ENCODE measurements around the gene FOXE1.

The FOXE1 gene

GRCh38 chr9:97874624-97875023 lies 21.6 kb downstream of the FOXE1 start:
- Histone ChIP-seq H4K20me1 (ENCODE audit: insufficient read depth, low read length, poor library complexity, severe bottlenecking) (no peaks in the 10 kb centered on the region), H3K4me2 (ENCODE audit: low read depth, low read length, poor library complexity, severe bottlenecking) (no peak overlapping the region), H2AFZ (ENCODE audit: low read length) (no peak overlapping the region), H3K9me2 (replicated peaks; ENCODE audit: low read depth, low read length) (no peaks in the 10 kb centered on the region), H3K4me1 (ENCODE audit: insufficient read depth, low read length, poor library complexity, severe bottlenecking) (no peaks in the 10 kb centered on the region), H3K79me2 (ENCODE audit: insufficient read depth, low read length) (no peaks in the 10 kb centered on the region), H3F3A (ENCODE audit: low read depth) (no peaks in the 10 kb centered on the region), H3K27me3 (ENCODE audit: insufficient read depth, low read length, poor library complexity, severe bottlenecking) (no peaks in the 10 kb centered on the region), H3K9ac (ENCODE audit: low read depth, low read length, poor library complexity, severe bottlenecking) (no peak overlapping the region), H3K36me3 (ENCODE audit: insufficient read depth, low read length) (no peaks in the 10 kb centered on the region), H3K4me3 (ENCODE audit: low read length, poor library complexity, severe bottlenecking) (no peak overlapping the region), H3K9me3 (ENCODE audit: insufficient read depth, low read depth, low read length) (no peaks in the 10 kb centered on the region)
- TF ChIP-seq CTCF (conservative IDR thresholded peaks at IDR 0.05; ENCODE audit: low read length) (no peak), EZH2phosphoT487 (IDR thresholded peaks at IDR 0.05; ENCODE audit: borderline replicate concordance) (no peak)

DNA sequence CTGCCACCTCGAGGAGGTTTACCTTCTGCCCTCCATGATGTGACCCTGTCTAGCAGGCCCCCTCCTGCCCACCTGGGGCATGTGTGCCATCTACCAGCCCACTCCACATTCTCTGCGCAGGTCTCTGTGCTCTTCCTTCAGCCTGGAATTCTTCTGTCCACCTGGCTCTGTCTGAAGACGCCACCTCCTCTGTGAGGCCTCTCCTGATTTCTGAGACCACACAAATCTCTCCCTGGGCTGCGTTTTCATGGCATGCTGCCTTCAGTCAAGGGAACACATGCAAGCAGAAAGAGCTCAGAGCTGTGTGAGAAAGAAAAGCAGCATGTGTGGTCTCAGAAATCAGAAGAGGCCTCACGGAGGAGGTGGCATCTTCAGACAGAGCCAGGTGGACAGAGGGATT lies 22.1 kb downstream of the FOXE1 start:
- Histone ChIP-seq H3F3A (ENCODE audit: low read depth) (no peaks in the 10 kb centered on the region), H3K79me2 (ENCODE audit: insufficient read depth, low read length) (no peaks in the 10 kb centered on the region), H3K4me1 (ENCODE audit: insufficient read depth, low read length, poor library complexity, severe bottlenecking) (no peaks in the 10 kb centered on the region), H3K36me3 (ENCODE audit: insufficient read depth, low read length) (no peaks in the 10 kb centered on the region), H3K4me3 (ENCODE audit: low read length, poor library complexity, severe bottlenecking) (no peak overlapping the region), H3K9me3 (ENCODE audit: insufficient read depth, low read depth, low read length) (no peaks in the 10 kb centered on the region), H2AFZ (ENCODE audit: low read length) (no peak overlapping the region), H3K9me2 (replicated peaks; ENCODE audit: low read depth, low read length) (no peaks in the 10 kb centered on the region), H4K20me1 (ENCODE audit: insufficient read depth, low read length, poor library complexity, severe bottlenecking) (no peaks in the 10 kb centered on the region), H3K9ac (ENCODE audit: low read depth, low read length, poor library complexity, severe bottlenecking) (no peak overlapping the region), H3K4me2 (ENCODE audit: low read depth, low read length, poor library complexity, severe bottlenecking) (no peak overlapping the region), H3K27me3 (ENCODE audit: insufficient read depth, low read length, poor library complexity, severe bottlenecking) (no peaks in the 10 kb centered on the region)
- no peak for TF ChIP-seq CTCF (conservative IDR thresholded peaks at IDR 0.05; ENCODE audit: low read length)

DNA sequence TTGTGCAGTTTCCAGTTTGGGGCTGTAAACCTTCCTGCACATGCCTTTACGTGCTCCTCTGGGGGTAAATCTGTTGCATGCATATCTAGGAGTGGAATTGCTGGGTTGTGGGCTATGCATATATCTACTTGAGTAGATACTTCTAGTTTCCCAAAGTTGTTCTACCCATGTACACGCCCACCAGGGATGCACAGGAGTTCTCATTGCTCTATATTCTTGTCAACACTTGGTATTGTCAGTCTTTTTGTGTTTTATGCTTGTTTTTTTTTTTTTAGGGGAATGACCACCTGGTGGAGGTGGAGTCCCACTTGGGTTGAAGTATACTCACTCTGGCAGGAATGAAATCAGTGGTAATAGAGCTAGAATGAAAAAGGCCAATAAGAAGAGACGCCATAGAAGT lies 23.0 kb downstream of the FOXE1 start:
- H2AFZ ChIP-seq (ENCODE audit: low read length): no peak overlapping the region
- H4K20me1 ChIP-seq (ENCODE audit: insufficient read depth, low read length, poor library complexity, severe bottlenecking): no peaks in the 10 kb centered on the region
- no peak for TF ChIP-seq CTCF (conservative IDR thresholded peaks at IDR 0.05; ENCODE audit: low read length)
- no peak for TF ChIP-seq EZH2phosphoT487 (IDR thresholded peaks at IDR 0.05; ENCODE audit: borderline replicate concordance)
- no peaks in the 10 kb centered on the region for H3F3A ChIP-seq (ENCODE audit: low read depth)
- H3K4me3 ChIP-seq (ENCODE audit: low read length, poor library complexity, severe bottlenecking): no peak overlapping the region
- no peaks in the 10 kb centered on the region for H3K79me2 ChIP-seq (ENCODE audit: insufficient read depth, low read length)
- H3K27me3 ChIP-seq (ENCODE audit: insufficient read depth, low read length, poor library complexity, severe bottlenecking): no peaks in the 10 kb centered on the region
- H3K9ac ChIP-seq (ENCODE audit: low read depth, low read length, poor library complexity, severe bottlenecking): no peak overlapping the region
- no peaks in the 10 kb centered on the region for H3K9me2 ChIP-seq (replicated peaks; ENCODE audit: low read depth, low read length)
- H3K4me1 ChIP-seq (ENCODE audit: insufficient read depth, low read length, poor library complexity, severe bottlenecking): no peaks in the 10 kb centered on the region
- no peaks in the 10 kb centered on the region for H3K9me3 ChIP-seq (ENCODE audit: insufficient read depth, low read depth, low read length)
- no peaks in the 10 kb centered on the region for H3K36me3 ChIP-seq (ENCODE audit: insufficient read depth, low read length)
- H3K4me2 ChIP-seq (ENCODE audit: low read depth, low read length, poor library complexity, severe bottlenecking): no peak overlapping the region
